HG03139 (cell line): ENCODE data around the gene REPS2.

ENCODE experiments used
- ATAC-seq: cut with Tn5 transposase; IDR thresholded peaks from one replicate; pipeline ENCODE4 v1.9.1; 2021; ENCODE audit not compliant: unreplicated experiment

REPS2 gene

GRCh38 chrX:17077361-17077760 lies 130.9 kb downstream of the REPS2 start:
- no peak for ATAC-seq

- ATAC-seq: no peak
These were observed 131.7 kb downstream of the REPS2 start for GRCh38 chrX:17078031-17078720.

GRCh38 chrX:17081511-17081910 lies 135.1 kb downstream of the REPS2 start:
- ATAC-seq: no peak

GRCh38 chrX:17081968-17082367 lies 135.5 kb downstream of the REPS2 start:
- ATAC-seq: no peak

- ATAC-seq: no peak
These were observed 136.4 kb downstream of the REPS2 start for GRCh38 chrX:17082831-17083230.

GRCh38 chrX:17086317-17086716 lies 139.9 kb downstream of the REPS2 start:
- no peak for ATAC-seq

- ATAC-seq: no peak
These were observed 148.7 kb downstream of the REPS2 start for GRCh38 chrX:17095161-17095560.

- no peak for ATAC-seq
These were observed 152.2 kb downstream of the REPS2 start for GRCh38 chrX:17098516-17099247.

GRCh38 chrX:17104433-17104832 lies 158.0 kb downstream of the REPS2 start:
- ATAC-seq: no peak

GRCh38 chrX:17120816-17121215 lies 174.4 kb downstream of the REPS2 start:
- no peak for ATAC-seq

GRCh38 chrX:17154001-17154400 lies 207.5 kb downstream of the REPS2 start:
- ATAC-seq: no peak

- no peak for ATAC-seq
These were observed 214.5 kb downstream of the REPS2 start for GRCh38 chrX:17160975-17161374.

GRCh38 chrX:17161991-17162390 lies 215.5 kb downstream of the REPS2 start:
- no peak for ATAC-seq

GRCh38 chrX:17164079-17164478 lies 217.6 kb downstream of the REPS2 start:
- no peak for ATAC-seq

- no peak for ATAC-seq
These were observed 218.5 kb downstream of the REPS2 start for GRCh38 chrX:17164941-17165340.

GRCh38 chrX:17167915-17168314 lies 221.5 kb downstream of the REPS2 start:
- no peak for ATAC-seq

GRCh38 chrX:17170973-17171372 lies 224.5 kb downstream of the REPS2 start:
- ATAC-seq: no peak

- no peak for ATAC-seq
These were observed 228.2 kb downstream of the REPS2 start for GRCh38 chrX:17174671-17175070.

GRCh38 chrX:17182317-17182716 lies 235.9 kb downstream of the REPS2 start:
- ATAC-seq: no peak

- no peak for ATAC-seq
These were observed 237.1 kb downstream of the REPS2 start for GRCh38 chrX:17183566-17183965.

GRCh38 chrX:17185431-17185830 lies 239.0 kb downstream of the REPS2 start:
- ATAC-seq: no peak

- ATAC-seq: no peak
These were observed 240.8 kb downstream of the REPS2 start for GRCh38 chrX:17187136-17187756.
